Skin of body (tissue), 2 donors: ENCODE measurements around the gene GAK. TPM values are rescaled to one million over a fixed set of nuclear protein-coding genes. Genes with fewer than 3 reads are reported as not detected.

Source experiments
- DNase-seq: peaks from one replicate; lab custom pipeline; 2025; lab: John Stamatoyannopoulos, UW
- total RNA-seq: library from RNA; depleted of rRNA; stranded (reverse); fragments of >200 nt; gene quantifications from one replicate; pipeline ENCODE4 v1.2.3, GENCODE V29; 2014

Gene GAK
- total RNA-seq, 1 donor from 2014 or later: 45.2 TPM

DNA sequence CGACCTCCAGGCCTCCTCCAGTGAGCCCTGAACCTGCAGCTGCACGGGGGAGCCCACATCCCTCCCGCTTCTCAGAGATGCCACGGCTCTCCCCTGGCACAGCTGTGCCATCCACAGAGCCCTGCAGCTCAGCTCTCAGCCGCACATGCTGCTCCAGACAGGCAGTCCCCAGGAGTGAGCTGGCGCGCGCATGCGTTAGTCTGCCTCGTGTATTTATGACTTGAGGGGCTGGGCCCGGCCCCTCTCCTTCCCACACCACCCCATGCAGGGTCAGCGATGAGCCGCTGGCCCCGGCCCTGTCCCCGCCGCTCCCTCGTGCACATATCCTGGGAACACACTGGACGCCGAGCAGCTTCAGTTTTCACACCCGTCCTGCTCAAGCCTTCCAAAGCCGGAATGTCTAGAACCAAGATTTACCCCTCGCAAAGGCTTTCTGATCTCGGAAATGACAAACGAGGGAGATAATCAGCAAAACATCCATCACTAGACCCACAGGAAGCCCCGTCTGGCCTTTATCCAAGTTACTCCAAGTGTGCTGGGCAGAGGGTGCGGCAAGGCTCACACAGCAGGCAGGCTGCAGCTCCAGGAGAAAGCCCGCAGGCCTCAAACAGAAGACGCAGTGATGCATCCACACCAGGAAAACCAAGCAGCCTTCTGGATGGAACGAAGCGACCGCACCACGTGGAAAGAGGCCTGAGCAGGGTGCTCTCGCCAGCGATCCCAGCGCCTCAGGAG is 24.3 kb downstream of the GAK start:
- no peak for DNase-seq

DNA sequence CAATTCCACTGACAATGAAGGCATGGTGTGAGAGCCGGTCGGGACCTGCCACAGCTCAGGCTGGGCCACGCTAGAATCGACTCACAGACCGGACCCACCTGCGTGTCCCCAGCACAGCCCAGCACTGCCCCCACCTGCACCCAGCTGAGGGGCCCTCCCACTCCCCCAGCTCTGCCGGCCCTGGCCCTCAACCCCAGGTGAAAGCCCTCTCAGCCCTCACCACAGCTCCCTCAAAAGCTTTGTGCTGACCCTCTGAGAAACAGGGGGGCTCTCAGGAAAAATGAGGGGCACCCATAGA is 25.1 kb downstream of the GAK start:
- DNase-seq: no peak

DNA sequence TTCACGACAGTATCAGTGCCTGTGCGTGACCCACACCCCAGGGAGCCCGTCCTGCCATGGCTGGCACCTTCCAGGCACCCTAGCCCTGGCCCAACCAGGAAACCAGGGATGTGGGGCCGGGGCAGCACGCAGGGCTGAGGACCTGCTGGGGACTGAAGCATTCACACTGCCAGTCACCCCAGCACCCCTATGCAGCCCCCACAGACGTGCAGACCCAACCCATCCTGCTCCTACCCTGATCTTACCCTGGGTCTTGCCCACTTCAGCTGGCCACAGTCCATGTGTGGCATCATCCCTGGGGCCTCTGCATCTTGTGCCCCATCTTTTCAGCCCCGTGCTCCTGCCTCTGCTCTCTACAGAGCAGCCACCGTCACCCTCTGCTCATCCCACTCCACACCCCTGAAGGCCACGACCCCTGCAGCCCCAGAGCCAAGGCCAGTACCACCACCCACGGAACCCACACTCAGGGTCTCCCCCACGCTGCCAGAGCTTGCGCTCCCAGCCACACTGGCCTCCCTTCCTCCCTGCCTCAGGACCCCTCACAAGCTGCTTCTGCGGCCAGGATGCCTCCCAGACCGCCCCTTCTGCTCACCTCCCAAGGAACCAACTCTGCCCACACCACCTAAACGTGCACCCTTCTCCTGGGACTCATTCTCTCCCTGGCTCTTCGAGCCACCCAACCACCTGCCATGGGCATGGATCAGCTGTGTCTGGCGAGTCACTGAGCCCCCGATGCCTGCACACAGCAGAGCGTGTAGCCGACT is 25.6 kb downstream of the GAK start:
- no peak for DNase-seq

DNA sequence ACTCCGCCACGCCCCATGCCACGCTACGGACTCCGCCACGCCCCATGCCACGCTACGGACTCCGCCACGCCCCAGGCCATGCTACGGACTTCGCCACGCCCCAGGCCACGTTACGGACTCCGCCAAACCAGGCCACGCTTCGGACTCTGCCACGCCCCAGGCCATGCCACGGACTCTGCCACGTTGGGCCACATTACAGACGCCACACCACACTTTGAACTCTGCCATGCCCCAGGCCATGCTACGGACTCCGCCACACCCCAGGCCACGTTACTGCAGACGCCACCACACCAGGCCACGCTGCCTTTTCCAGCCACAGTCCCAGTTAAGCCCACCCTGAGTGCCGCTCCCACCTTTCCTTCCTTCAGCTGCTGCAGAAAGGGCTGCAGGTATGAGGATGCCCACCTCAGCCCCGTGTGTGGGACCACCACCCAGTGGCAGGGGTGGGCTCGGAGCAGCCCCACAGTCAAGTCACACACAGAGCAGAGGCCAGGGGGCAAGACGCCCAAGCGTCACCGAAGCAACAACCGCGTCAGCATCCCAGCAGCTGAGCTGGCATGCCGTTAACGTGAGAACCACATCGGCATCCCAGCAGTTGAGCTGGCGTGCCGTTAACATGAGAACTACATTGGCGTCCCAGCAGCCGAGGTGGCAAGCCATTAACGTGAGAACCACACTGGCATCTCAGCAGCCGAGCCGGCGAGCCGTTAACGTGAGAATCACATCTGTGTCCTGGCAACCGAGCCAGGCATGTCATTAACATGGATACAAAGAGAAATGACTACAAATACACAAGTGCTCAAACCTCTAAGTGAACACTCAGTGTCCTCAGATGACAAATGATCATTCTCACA is 26.4 kb downstream of the GAK start:
- no peak for DNase-seq

DNA sequence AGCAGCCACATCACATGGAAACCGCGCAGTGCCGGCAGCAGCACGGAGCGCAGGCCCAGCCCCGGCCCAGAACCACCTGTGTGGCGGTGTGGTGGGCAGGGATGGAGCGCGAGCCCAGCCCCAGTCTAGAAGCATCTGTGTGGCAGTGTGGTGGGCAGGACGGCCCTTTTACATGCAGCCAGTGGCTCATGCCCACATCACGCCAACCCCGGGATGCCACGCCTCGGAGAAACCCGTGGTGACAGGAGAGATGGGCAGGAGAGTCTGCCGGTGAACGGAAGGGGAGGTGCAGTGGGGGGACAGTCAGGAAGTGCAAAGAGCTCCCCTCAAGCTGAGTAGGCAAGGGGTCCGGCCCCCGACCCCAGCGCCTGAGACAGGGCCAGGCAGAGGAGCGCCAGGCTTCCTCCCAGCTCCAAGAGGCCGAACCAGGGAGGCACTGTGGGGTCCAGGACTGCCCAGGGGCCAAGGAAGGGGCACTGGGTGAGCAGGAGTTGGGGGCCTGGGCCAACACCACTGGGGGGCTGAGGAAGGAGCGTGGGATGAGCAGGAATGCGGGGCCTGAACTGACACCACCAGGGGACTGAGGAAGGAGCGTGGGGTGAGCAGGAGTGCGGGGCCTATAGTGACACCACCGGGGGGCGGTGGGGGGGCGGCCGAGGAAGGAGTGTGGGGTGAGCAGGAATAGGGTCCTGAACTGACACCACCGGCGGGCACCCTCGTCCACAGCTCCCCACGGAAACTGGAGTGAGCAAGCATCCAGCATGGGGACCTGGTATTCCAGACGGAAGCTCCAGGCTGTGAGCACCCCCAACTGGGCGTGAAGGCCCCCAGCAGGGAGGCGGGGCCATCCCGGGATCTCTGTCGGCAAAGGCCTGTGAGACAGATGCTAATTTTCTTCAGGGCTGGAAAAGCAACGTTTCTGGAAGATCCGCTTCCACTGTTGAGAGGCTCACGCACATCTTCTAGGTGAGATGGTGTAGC is 28.8 kb downstream of the GAK start:
- DNase-seq: no peak

DNA sequence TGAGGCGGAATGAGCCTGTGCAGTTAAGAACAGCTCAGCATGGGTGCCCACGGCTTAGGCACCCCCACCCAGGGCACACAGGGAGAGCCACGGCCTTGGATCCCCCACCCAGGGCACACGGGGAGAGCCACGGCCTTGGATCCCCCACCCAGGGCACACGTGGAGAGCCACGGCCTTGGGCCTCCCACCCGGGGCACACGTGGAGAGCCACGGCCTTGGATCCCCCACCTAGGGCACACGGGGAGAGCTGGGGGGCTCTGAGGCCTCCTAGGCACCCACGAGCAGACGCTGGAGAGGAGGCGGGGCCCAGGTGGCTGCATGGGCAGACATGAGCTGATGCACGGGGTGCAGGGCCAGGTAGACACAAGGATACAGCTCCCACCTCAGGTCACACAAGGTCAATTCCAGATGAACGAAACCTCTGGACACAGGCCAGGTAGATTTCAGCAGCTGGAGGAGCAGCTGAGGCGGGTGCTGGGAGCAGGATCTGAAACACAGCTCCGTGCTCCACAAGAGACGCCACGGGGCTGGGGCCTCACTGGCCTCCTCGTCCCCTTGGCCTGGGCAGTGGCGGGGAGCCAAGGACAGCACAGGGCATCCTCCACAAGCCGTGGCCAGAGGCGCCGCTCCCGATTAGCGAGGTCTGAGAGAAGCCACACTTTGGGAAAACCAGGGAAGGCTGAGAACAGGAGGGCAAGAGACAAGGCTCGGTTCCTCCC is 30.8 kb downstream of the GAK start:
- DNase-seq: no peak

DNA sequence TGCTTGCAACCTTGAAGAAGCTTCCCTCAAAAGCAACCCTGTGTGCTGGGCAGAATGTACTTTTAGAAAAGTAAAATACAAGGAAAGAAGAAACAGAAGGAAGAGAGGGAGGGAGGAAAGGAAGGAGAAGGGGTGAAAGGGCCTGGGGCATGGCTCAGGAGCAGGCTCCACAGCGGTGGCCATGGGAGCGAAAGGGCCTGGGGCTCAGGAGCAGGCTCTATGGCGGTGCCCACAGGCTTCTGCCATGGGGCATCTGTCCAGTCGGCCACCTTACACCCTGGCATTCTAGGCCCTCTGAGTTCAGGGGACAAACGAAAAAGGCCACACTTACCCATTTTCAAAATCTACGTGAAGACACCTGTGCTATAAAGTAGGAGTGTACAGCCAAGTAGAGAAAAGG is 31.4 kb downstream of the GAK start:
- DNase-seq: no peak

DNA sequence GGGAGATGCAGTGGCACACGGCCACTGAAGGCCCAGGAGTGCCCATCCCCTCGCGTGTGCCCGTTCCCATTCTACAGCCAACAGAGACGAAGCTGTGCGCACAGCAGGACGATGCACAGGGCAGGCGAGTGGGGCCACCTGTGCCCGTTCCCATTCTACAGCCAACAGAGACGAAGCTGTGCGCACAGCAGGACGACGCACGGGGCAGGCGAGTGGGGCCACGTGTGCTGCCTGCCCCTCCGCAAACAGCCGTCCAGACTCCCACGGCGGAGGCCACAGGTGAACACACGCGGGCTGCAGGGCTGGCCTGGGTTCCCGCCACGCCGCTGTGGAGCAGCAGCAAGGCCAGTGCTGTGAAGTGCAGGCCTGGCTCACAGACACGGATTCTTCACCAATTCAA is 32.0 kb downstream of the GAK start:
- DNase-seq: no peak

DNA sequence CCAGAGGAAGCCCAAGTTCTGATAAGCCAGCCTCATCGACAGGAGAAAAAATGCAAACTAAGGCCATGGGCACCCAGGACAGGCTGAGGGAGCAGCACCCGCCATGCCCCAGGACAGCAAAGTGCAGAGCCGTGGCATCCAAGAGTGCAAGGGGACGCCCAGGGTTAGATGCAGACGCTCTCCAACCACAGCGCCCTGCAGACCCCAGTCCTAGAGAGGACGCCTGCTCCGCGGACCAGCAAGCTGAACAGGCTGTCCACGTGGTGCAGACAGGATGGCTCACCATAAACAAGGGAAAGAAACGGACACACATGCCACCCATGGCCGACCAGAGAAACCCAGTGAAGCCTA is 32.6 kb downstream of the GAK start:
- no peak for DNase-seq

DNA sequence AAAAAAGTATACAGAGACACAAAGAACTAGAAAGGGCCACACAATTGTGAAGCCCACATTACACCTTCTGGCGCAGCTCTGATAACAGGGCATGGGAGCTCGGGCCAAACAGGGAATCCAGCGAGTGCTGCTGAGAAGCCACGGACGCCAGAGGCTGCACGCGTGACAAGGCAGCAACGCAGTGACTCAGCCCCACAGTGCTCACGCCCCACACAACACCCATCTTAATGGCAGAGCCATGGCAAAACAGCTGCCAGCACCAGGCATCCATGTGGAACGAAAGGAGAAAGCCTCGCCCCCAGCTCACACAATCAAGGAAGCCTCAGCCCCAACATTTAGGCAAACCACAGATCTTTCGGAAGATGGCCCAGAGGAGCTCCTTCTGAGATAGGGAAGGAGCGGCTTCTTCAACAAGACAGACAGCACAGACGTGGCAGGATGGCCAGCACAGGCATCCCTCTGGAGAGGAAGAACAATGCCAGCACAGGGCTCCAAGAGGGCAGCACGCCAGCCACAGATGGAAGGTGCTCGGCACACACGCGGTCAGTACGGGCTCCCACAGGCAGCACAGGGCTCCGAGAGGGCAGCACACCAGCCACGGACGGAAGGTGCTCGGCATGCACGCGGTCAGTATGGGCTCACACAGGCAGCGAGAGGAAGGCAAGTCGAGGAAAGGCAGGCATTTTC is 33.1 kb downstream of the GAK start:
- DNase-seq: no peak

DNA sequence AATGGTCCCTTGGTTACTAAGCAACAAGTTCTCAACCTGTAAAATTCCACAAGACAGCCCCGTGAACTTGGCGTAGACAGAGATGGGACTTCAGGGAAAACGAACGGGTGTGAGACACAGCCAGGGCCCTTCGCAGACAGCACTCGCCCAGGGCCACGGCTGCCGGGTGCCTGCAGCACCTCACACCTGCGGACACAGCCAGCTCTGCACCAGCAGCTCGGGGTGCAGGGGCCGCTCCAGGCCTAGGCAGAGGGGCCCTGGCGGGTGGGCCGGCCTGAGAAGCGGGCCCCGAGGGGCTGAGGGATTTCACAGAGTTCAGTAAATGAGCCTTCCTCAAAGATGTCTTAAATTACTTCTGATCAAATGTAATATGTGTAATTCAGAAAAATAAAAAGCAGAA is 34.0 kb downstream of the GAK start:
- no peak for DNase-seq

DNA sequence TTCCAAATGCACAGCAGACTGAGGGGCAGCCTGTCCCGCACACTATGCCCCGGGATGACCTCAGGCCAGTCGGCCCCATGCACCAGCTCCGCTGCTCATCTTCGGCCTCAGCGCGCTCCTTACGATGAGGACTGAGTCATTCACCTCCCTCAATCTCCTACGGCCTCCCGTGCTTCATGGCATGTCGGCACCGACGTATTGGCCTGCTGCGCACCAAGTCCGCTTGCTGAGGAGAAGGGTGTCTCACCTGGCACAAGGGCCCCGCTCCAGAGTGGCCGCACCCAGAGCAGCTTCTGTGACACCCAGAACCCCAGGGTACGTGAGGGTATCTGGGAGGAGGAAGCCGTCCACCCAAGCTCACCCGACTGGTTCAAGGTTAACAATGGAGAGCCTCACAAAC is 35.5 kb downstream of the GAK start:
- no peak for DNase-seq

DNA sequence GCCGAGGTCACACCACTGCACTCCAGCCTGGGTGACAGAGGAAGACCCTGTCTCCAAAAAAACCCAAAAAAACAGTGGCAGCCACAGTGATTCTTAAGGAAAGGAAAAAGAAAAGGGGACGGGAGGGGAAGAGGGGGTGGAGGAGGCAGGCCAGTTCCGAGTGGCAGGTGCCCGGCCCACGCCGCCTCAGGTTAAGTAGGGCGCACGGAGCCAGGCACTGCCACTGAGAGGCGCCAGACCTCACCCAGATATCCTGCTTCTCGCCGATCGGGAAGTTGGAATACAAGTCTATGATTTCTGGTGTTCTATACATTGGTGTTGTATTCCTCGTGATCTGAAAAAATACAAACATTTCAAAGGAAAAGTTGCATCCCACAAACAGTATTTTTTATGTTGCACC is 35.9 kb downstream of the GAK start:
- DNase-seq: no peak

DNA sequence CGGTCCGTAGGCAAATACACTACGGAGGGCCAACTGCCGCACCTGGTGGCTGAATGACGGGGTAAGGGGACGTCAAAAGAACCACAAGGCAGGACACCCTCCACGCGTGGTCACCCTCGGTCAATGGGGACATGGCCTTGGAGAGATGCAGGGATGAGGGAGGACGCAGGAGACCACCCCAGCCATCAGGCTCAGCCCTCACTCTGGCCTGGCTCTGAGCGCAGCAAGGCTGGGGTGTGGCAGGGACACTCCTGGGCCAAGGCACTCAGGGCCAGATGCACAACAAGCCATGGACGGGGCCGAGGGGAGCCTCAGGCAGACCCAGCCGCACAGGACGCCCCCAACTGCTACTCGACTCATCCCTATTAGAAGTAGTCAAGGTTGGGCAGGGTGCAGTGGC is 36.5 kb downstream of the GAK start:
- DNase-seq: no peak

DNA sequence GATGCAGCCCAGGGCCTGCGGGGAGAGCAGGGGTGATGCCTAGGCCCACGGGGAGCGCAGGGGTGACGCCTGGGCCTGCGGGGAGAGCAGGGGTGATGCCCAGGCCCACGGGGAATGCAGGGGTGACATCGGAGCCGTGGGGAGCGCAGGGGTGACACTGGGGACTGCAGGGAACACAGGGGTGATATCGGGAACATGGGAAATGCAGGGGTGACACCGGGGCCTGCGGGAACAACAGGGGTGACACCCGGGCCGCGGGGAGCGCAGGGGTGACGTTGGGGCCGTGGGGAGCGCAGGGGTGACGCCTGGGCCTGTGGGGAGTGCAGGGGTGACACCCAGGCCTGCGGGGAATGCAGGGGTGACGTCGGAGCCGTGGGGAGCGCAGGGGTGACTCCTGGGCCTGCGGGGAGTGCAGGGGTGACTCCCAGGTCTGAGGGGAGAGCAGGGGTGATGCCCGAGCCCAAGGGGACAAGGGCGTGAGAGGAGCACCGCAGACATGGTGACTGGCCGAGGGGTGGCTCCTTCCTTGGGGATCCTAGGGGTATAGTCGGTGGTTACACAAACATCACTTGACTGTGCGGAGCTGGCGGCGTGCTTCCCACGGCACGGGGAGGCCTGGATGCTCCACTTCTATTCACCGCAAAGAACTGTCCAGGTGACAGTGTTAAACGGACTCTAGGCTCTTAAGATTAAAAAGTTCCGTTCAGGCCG is 38.0 kb downstream of the GAK start:
- DNase-seq: no peak

DNA sequence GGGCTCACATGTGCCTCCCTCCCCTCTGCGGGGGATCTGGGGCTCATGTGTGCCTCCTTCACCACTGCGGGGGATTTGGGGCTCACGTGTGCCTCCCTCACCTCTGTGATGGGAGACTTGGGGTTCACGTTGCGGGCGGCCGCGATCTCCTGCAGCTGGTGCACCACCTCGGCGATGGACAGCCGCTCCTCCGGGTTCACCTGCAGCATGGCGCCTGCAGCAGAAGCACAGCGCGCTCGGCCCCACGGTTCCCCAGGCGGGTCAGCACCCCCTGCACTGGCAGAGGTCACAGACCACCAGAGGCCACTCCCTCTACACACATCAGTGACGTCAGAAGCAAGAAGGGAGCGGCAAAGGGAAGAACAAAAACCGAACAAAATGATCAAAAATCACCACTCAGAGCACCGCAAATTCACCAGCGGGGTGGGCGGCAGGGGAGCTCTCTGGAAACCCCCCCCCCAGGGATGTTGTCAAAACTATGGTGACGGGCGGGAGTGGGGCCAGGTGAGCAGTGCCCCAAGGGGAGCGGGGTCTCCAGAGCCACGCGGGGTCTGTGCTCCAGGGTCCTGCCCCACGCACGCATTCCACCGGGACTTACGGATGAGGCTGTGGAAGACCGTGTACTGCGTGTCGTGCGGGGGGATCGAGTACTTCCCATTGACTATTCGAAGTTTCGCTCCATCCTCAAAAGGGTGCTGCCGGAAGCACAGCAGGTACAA is 38.7 kb downstream of the GAK start:
- no peak for DNase-seq

DNA sequence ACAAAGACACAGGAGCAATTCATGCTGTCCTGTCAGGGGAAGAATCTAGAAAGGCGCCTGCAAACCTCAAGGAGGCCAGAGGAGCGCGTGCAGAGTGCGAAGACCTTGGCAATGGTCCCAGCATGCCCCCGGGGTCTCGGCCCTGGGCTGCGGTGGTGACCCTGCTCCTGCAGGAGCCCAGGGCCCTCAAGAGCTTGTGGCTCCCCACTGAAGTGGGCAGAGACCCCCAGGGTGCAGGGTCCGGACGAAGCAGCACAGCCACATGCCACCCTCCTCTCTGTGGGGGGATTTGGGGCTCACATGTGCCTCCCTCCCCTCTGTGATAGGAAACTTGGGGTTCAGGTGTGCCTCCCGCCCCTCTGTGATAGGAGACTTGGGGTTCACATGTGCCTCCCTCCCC is 39.3 kb downstream of the GAK start:
- no peak for DNase-seq

DNA sequence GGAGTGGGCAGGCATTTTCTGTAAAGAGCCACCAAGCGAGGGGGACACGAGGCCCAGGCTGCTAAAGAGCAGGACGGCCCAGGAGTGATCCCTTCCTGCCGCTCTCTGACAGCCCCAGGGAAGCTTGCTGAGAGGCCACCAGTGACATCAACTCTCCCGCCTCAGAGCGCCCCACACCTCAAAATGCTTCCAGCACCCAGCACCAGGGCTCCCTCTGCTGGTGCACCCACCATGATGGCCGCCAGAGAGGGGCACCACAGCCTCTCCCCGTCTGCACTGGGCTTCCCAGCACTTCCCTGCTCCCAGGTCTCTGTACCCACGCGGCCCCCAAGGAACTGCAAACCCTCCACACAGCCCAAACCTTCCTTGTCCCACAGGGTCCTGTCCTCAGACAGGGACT is 40.4 kb downstream of the GAK start:
- DNase-seq: no peak
